Stimulated activated CD4-positive, alpha-beta T cell treated with anti-CD3 and anti-CD28 coated beads, Interleukin-12 subunit alpha, Interleukin-12 subunit beta, amount 100 ng/mL, for 24 hours (primary cell): Measurements from ENCODE around the gene PITX1.
"Not testable (repeated sequence)": the region's sequence is repeated elsewhere in the genome, so short reads cannot be mapped to it uniquely, and the experiment has no call there.

ENCODE experiments used
- DNase-seq, 2 experiments: peaks; one replicate each; pipeline ENCODE4 v3.0.0-alpha.2; 2020; ENCODE audit warnings: low read depth in 2 of 2

PITX1 gene

DNA sequence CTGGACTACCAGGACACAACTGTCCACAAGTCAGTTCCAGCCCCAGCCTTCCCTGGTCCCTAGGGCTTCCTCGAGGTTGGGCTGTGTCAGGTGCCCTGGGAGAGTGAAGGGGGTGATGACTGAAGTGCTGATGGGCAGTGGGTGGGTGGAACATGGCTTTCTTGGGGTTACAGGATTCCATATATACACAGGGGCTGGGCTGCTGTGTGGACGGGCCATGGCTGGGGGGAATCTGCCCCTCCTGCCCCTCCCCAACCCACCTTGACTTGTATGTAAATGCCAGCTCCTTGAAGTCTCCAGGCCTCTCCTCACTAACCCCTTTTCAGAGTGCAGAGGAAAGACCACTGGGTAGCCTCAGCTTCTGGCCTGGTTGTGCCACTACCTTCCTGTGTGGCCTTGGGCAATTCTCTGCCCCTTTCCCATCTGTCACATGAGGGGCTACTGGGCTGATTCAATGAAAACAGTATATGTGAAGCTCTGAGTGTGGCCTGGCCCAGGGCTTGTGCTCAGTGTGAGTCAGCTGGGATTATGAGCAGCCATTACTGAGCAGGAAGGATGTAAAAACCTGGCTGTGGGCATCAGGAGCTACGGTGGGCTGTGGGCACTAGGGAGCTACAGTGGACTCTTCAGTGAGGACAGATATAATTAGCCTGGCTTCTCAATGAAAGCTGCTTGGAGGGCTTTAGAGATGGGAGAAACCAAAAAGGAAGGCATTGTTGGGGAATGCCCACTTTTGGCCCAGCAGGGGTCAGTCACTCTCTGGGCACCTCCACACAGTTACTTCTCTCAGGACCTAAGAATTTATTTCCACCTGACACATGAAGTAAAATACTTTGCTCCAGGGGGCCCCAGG, 23.3 kb downstream of the PITX1 start:
- no peak for DNase-seq

DNA sequence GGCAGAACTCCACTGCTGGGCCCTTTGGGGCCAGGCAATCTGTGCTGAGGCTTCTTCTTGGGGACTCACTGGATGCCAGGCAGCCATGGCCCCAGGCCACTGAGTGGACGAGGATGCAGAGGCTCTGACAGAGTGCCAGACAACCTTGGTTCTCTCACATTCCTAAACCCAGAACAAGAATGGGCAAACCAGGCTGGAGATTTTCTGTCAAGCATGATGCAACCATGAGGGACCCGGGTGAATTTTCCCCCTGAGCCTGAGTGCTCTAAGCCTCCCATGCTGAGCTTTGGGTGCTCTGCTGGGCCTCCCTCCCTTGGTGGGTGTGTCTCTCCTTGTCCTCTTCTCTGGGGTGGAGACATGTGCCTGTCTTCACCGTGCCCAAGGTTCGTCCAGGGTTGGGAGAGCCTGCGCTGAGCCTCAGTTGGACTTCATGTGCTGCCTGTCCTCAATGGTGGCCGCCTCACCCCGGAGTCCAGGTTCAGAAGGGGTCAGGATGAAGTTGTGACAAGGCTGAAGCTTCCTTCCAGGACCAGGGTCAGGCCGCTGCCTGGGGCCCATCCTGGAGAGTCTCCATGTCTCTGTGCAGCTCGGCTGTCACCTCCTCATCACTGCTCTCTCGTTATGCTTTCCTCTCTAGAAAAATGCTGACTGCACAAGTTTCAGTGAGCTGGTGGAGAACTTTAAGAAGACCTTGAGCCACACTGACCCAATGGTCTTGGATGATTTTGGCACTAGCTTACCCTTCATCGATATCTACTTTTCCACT, 24.1 kb downstream of the PITX1 start:
- DNase-seq = no peak

DNA sequence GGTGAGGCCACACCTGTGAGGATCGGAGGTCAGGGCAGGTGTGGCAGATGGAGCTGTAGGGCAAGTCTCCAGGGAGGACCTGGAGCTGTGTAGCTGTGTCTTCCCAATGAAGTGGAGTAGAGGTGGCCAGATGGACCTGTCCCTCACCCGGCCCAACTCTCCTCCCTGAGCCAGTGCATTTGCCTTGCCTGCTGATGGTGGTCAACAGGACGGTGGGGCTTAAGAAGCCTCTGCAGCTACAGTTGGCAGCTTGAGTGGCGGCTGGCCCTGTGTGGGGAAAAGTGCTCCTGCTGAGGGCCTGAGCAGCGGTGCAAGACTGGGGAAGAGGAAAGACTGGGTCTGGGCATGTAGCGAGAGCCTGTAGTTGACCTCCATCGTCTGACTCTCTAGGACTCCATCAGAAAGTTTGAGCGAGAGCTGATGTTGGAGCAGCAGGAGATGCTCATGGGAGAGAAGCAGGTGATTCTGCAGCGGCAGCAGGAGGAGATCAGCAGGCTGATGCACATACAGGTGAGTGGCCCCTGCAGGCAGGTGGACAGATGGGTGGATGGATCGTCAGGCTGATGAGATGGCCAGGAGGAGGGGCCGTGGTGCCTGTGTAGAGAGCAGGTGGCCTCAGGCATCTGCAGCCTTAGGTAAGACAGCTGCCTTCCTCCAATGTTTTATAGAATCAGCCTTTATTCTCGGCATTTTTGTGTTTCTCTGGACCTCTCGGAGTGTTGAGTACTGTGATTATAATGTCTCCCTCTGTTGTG, 24.9 kb downstream of the PITX1 start:
- DNase-seq = no peak

DNA sequence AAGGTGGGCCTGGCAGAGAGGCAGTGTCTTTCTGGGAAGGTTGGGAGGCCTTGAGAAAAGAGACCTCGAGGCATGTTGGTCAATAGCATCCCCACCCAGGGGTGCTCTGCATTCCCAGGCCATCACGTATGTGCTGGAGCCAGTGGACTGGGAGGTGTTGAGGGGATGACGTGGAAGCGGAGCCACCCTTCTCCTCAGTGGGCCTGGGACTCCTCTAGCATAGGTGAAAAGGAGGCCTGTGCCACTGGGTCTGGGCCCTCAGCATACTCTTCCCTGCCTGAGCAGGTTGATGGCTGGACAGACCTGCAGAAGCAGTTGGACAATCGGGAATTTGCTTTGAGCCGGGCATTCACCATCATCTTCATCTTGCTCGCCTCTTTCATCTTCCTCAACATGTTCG, 25.5 kb downstream of the PITX1 start:
- no peak for DNase-seq

DNA sequence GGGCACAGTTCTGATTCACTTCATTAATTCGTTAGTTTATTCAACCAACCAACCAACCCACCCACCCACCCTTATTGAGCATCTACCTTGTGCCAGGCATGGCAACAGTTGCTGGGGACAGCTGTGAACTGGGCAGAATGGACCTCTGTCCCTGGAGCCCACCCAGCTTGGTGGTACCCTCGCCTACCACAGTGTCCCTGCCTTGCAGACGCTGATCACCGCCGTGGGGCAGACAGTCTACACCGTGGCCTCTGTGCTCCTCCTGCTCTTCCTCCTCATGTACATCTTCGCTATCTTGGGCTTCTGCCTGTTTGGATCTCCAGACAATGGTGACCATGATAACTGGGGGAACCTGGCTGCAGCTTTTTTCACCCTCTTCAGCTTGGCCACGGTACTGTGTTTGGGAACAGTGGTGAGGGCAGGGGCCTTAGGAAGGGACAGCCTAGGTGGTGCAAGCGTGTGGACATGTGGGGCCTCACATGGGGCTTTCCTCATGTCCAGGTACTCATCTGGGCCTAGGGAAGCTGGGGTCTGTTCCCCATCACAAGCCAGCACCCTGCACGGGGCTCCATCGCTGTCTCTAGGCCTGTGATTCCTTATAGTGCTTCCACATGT, 26.2 kb downstream of the PITX1 start:
- no peak for DNase-seq

DNA sequence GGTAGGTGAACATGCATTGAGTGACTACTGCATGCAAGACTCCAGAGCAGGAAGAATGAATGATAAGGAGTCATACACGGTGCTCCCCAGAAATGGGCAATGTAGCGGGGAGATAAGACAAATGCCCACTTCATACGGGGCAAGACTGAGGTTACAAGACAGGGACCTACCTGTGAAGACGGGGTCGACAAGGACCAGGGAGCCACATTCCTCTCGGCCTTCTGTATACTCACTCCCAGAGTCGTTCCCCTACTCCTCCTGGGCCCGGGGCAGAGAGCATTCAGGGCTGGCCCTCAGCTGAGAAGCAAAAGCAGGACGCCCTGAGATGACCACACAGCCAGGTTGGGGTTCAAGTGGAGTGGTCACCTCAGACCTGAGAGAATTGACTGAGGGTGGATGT, 26.7 kb downstream of the PITX1 start:
- no peak for DNase-seq

DNA sequence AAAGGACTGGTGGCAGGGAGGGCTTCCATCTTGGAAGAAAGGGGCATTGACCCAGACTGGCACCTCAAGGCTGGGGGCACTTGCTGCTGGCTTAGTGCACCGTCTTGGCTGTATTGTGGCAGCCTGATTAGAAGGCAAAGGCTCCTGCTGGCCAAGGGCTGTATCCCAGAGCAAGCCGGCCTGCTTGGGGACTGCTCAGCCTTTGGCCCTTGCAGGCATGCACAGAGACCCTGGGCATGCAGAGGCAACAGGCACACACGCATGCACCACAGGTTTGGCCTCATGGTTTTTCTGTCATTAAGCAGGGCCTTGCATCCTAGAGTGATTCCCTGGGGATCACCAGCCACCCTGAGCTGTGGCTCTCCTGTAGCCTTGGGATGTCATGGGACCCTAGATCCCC, 29.0 kb downstream of the PITX1 start:
- no peak for DNase-seq

DNA sequence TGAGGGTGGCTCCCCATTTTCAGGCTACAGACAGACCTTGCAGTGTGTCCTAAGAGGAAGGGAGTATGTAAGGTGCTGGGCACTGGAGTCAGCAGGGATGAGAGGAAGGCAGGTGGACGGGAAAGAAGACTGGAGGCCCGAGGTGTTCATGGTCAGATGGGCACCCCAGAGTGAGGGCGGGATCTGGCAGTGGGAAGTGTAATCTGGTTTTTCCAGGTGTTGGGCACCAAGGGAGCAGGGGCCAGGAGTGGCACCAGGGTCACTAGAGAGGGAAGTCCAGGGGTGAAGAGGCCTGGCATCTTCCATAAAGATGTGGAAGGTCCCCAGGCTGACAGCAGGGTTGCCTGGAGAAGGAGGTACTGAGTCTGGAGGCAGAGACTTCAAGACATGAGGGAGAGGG, 29.7 kb downstream of the PITX1 start:
- DNase-seq = no peak

DNA sequence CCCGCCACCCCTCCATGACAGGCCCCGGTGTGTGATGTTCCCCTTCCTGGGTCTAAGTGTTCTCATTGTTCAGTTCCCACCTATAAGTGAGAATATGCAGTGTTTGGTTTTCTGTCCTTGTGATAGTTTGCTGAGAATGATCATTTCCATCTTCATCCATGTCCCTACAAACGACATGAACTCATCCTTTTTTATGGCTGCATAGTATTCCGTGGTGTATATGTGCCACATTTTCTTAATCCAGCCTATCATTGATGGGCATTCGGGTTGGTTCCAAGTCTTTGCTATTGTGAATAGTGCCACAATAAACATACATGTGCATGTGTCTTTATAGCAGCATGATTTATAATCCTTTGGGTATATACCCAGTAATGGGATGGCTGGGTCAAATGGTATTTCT, 36.0 kb downstream of the PITX1 start:
- DNase-seq = not testable (repeated sequence)

DNA sequence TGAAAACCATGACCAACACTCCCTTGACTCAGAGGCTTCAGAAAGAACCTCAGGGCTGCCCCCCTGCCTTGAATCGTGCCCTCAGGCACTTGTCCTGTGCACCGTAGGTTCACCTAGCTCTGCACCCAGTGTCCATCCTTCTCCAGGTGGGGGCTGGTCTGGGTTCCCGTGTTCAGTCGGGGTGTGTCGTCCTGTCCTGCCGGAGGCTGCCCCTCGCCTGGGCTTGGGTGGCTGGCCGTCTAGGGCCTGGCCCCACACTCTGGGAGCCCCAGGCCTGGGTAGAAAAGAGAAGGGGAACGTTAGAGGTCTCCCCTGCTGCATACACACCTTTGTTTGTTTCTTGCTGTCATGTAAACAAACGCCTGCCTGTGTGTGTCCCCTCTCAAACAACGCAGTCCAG, 37.0 kb downstream of the PITX1 start:
- DNase-seq = no peak

DNA sequence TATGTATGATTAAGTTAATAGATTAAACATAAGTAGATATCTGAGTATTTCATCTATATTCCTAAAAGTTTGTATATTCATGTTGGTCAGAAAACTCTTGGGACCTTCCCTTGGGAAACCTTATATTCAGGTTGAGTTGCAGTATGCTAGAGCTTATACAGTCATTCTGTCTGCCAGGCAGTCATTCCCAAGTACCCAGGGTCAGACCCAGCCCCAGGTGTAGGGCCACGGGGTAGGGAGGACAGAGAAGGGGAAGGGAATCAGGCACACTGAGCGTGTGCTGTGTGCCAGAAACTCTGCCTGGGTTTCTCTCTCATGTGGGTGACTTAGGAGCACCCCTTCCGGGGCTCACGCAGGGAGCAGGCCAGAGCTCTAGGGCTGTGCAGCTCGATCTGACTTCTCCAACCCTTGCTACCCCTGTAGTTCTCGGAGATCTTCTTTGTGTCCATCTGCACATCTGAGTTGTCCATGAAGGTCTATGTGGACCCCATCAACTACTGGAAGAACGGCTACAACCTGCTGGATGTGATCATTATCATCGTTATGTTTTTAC, 38.1 kb downstream of the PITX1 start:
- DNase-seq = no peak

DNA sequence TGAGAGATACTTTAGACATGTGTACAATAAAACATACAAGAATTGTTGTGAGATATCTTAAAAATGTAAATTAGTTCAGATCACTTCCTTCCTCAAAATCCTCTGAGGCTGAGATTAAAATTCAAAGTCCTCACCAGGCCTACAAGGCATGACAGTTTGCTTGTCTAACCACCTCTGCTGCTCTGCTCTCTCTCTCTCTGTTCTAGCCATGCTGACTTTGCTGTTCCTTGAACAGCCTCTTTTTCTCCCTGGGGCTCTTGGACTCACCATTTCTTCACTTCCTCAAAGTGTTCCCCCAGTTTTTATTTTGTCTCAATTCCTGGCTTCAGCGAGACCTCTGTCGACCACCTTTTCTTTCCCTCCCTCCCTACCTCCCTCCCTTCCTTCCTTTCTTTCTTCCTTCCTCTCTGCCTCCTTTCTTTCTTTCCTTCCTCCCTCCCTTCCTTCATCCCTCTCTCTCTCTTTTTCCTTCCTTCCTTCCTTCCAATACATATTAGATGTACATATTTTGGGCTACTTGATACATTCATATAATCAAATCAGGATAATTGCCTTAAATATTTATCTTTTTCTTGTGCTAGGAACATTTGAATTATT, 39.4 kb downstream of the PITX1 start:
- no peak for DNase-seq

DNA sequence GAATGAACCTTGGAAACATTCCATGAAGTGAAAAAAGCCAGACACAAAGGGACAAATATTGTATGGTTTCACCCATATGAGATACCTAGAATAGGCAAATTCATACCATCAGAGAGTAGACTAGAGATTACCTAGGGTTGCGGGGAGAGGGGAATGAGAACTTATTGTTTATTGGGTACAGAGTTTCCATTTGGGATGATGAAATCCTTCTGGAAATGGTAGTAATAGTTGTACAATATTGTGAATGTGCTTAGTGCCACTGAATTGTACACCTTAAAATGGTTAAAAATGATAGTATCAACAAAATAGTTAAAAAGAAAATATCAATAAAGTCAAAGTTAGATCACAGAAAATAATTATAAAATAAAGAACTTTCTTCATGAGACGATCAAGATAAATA, 40.9 kb downstream of the PITX1 start:
- DNase-seq = no peak

DNA sequence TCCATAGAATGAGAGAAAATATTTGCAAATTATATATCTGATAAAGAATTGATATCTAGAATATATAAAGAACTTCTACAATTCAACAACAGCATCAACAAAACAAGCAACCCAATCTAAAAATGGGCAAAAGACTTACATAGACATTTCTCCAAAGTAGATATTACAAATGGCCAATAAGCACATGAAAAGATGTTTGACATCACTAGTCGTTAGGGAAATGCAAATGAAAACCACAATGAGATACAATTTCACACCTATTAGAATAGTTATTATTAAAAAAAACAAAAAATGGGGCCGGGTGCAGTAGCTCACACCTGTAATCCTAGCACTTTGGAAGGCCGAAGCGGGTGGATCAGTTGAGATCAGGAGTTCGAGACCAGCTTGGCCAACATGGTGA, 41.9 kb downstream of the PITX1 start:
- no peak for DNase-seq

DNA sequence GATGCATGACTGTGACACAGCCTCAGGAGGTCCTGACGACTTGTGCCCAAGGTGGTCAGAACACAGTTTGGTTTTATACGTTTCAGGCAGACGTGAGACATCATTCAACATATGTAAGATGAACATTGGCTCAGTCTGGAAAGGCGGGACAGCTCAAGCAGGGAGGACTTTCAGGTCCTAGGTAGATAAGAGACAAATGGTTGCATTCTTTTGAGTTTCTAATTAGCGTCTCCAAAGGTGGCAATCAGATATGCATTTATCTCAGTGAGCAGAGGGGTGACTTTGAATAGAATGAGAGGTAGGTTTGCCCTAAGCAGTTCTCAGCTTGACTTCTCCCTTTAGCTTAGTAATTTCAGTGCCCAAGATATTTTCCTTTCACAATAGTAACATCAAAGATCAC, 43.8 kb downstream of the PITX1 start:
- DNase-seq = not testable (repeated sequence)

DNA sequence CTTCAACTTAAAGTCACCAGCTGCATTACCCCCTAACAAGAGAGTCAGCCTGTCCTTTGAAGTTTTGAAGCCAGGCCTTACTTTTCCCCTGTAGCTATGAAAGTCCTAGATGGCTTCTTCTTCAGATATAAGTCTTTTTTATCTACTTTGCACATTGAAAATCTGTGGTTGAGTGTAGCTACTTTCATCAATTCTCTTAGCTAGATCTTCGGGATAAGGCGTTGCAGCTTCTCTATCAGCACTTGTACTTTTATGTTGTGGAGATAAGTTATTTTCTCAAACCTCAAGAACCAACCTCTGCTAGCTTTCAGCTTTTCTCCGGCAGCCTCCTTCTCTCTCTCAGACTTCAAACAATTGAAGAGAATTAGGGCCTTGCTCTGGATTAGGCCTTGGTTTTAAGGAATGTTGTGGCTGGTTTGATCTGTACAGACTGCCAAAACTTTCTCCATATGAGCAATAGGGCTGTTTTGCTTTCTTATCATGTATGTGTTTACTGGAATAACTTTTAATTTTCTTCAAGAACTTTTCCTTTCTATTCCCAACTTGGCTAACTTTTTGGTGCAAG, 44.7 kb downstream of the PITX1 start:
- DNase-seq = no peak

DNA sequence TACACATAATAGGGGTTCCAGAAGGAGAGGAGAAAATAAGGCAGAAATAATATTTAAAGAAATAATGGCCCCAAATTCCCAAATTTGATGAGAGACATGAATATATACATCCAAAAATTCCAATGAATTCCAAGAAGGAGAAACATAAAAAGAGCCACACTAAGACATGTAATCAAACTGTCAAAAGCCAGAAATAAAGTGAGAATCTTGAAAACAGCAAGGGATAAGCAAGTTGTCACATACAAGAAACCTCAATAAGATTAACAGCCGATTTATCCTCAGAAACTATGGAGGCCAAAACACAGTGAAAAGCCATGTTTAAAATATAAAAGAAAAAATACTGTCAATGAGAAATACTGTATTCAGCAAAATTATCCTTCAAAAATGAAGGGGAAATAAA, 51.8 kb downstream of the PITX1 start:
- DNase-seq = no peak

DNA sequence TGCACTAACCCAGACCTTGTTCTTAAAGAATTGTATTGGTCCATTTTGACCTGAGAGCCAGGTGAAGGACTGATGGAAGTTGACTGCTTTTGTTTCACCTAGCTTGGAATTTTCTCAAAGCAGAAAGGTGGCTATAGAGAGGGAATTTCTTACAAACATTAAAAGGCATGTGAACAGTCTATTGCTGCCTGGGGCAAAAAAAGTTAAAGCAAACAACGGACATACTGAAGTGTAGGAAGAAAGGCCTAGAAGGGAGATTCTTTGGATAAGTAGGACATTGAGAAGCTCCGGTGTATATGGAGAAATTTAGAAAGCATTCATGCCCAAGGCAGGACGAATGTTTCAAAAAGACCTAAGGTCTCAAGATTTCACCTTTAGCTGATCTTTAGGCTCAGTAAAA, 54.6 kb downstream of the PITX1 start:
- no peak for DNase-seq
